HL-60 (cell line): ENCODE data around the gene PACSIN3.
"Not testable (repeated sequence)": the region's sequence is repeated elsewhere in the genome, so short reads cannot be mapped to it uniquely, and the experiment has no call there.

ENCODE experiments used
- DNase-seq, 2 experiments: peaks; one replicate each; pipeline ENCODE4 v3.0.0-alpha.2; 2010 to 2020; ENCODE audit warnings: low read depth in 1 of 2, low spot score in 1 of 2
- H3K27ac ChIP-seq: fragments of 250-450 bp; sonication (Bioruptor Pico); replicated peaks from 2 replicates; pipeline ENCODE4 v1.5.1; 2020; ENCODE audit warnings: mild to moderate bottlenecking, moderate library complexity
- H3K27me3 ChIP-seq: fragments of 250-450 bp; sonication (Bioruptor Pico); 2 replicates; pipeline ENCODE4 v1.5.1; 2021; ENCODE audit warnings: mild to moderate bottlenecking, moderate library complexity; ENCODE audit not compliant: insufficient read depth, poor library complexity, severe bottlenecking
- H3K4me3 ChIP-seq: replicated peaks from 2 replicates; pipeline ENCODE4 v1.5.1; 2011; ENCODE audit warnings: mild to moderate bottlenecking, control low read depth, low read length; ENCODE audit not compliant: insufficient read depth
- GABPA ChIP-seq: IDR thresholded peaks from 2 replicates; pipeline ENCODE4 v1.6.1; 2012; ENCODE audit warnings: low read depth
- POLR2AphosphoS5 ChIP-seq: IDR thresholded peaks from 2 replicates; pipeline ENCODE4 v1.6.1; 2012; ENCODE audit warnings: low read depth
- REST ChIP-seq: IDR thresholded peaks from 2 replicates; pipeline ENCODE4 v1.6.1; 2012; ENCODE audit warnings: low read depth; ENCODE audit not compliant: insufficient replicate concordance
- SPI1 ChIP-seq: IDR thresholded peaks from 2 replicates; pipeline ENCODE4 v1.6.1; 2012; ENCODE audit warnings: low read depth, mild to moderate bottlenecking, borderline replicate concordance
- TF ChIP-seq, protein P1 (sequence below): IDR thresholded peaks from one replicate; pipeline ENCODE4 v1.5.1; 2011; ENCODE audit warnings: low read length, control low read depth, inconsistent platforms; ENCODE audit not compliant: insufficient read depth

The PACSIN3 gene

GRCh38 chr11:47191137-47191536 lies 4.9 kb upstream of the PACSIN3 start:
- not testable (repeated sequence) for H3K4me3 ChIP-seq, H3K27ac ChIP-seq, DNase-seq
- peaks cover 26% of the 10 kb centered on the region for H3K27me3 ChIP-seq

GRCh38 chr11:47189100-47189834 lies 3.0 kb upstream of the PACSIN3 start:
- TF ChIP-seq POLR2AphosphoS5 (no peak), REST (no peak), SPI1 (no peak), GABPA (no peak)
- Histone ChIP-seq H3K4me3 (no peak overlapping the region), H3K27me3 (peaks cover 33% of the 10 kb centered on the region), H3K27ac (no peak overlapping the region)
- DNase-seq: no peak

DNA sequence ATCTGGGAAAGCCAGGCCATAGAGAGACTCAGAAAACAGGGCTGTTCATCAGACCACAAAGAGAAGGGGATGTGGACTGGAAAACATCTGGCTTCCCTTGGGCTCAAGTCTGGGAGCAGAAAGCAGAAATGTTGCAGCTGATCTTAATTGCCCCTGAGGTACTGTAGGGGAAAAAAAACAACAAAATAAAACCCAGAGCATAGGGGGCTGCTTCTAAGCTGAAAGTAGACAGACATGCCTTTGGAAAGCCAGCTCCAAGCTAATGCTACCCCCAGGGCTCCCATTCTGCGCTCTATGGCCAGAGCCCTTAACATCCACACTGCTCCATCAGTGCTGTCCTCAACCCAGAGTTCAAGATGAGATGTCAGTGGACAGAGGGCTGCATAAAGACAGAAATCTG lies 2.0 kb upstream of the PACSIN3 start:
- DNase-seq: no peak
- no peak overlapping the region for H3K27ac ChIP-seq
- TF ChIP-seq POLR2AphosphoS5: no peak
- TF ChIP-seq, protein P1, sequence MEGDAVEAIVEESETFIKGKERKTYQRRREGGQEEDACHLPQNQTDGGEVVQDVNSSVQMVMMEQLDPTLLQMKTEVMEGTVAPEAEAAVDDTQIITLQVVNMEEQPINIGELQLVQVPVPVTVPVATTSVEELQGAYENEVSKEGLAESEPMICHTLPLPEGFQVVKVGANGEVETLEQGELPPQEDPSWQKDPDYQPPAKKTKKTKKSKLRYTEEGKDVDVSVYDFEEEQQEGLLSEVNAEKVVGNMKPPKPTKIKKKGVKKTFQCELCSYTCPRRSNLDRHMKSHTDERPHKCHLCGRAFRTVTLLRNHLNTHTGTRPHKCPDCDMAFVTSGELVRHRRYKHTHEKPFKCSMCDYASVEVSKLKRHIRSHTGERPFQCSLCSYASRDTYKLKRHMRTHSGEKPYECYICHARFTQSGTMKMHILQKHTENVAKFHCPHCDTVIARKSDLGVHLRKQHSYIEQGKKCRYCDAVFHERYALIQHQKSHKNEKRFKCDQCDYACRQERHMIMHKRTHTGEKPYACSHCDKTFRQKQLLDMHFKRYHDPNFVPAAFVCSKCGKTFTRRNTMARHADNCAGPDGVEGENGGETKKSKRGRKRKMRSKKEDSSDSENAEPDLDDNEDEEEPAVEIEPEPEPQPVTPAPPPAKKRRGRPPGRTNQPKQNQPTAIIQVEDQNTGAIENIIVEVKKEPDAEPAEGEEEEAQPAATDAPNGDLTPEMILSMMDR: no peak
- TF ChIP-seq REST: no peak
- no peak for TF ChIP-seq SPI1
- no peak for TF ChIP-seq GABPA
- H3K4me3 ChIP-seq: no peak overlapping the region
- peaks cover 33% of the 10 kb centered on the region for H3K27me3 ChIP-seq

GRCh38 chr11:47187723-47188122 lies 1.5 kb upstream of the PACSIN3 start:
- peaks cover 33% of the 10 kb centered on the region for H3K27me3 ChIP-seq
- H3K4me3 ChIP-seq: no peak overlapping the region
- H3K27ac ChIP-seq: no peak overlapping the region
- no peak for TF ChIP-seq GABPA
- DNase-seq: no peak

GRCh38 chr11:47186700-47187695 lies 764 bp upstream of the PACSIN3 start:
- peak in 1 of 2 experiments; percentile 36 for DNase-seq
- H3K27ac ChIP-seq: no peak overlapping the region
- peak overlapping the region; percentile 25 for H3K4me3 ChIP-seq
- peaks cover 33% of the 10 kb centered on the region for H3K27me3 ChIP-seq
- TF ChIP-seq SPI1 (no peak), POLR2AphosphoS5 (no peak), GABPA (no peak), REST (no peak)
- TF ChIP-seq, protein P1: no peak
